NT2/D1 (cell line): Measurements from ENCODE around the gene TINCR.

Experiments used
- YY1 ChIP-seq: IDR thresholded peaks from 2 replicates; pipeline ENCODE4 v1.6.1; 2011; ENCODE audit not compliant: insufficient read length, insufficient read depth
- ZNF274 ChIP-seq: IDR thresholded peaks from 2 replicates; pipeline ENCODE4 v1.6.1; 2011; ENCODE audit warnings: mild to moderate bottlenecking, low read depth, low read length

DNA sequence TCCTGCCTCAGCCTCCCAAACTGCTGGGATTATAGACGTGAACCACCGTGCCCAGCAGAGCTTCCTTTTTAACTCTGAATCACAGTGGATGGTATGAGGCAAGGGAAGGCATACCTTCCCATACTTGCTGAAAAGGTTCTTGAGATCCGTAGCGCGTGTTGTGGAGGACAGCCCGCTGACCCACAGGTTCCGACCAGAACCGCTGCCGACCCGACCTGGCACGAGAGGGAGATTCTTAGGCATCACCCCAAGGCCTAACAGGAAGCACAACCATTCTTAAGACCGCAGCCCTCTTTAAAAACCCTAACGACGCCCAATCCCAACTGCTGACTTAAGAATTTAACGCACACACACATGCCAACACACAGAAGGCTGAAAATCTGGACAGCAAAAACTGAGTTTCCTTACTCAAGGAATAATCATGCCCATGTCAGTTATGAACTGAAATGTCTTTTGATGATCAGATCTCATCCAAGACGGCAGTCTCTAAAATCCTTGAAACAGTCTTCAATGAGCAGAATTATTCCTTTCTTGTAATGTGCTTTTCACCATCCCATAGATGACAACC lies 42.2 kb upstream of the TINCR start:
- TF ChIP-seq ZNF274 (no peak), YY1 (no peak)
